B cell (primary cell): ENCODE results near the gene VPS13A. TPM values are rescaled to one million over a fixed set of nuclear protein-coding genes. Genes with fewer than 3 reads are reported as not detected.

Experiments used
- ATAC-seq: fragments of 200-7000 bp; cut with Tn5 transposase; one replicate; pipeline ENCODE4 v1.10.0; 2021; ENCODE audit warnings: low read depth, mild to moderate bottlenecking, moderate number of reproducible peaks, moderate library complexity
- CTCF ChIA-PET: fragments of 350-600 bp; sonication (Branson Sonifier 250); formaldehyde crosslinking; loops from one replicate; lab custom pipeline; 2021; ENCODE audit warnings: antibody characterized with exemption, inconsistent platforms; lab: Charles Lee
- POLR2A ChIA-PET: fragments of 350-600 bp; sonication (Branson Sonifier 250); formaldehyde crosslinking; loops from one replicate; lab custom pipeline; 2021; ENCODE audit warnings: antibody characterized with exemption; lab: Charles Lee
- DNase-seq: peaks from one replicate; pipeline ENCODE4 v3.0.0; 2013
- H2AFZ ChIP-seq: 2 replicates; pipeline ENCODE4 v1.6.1; 2012; ENCODE audit warnings: mild to moderate bottlenecking, low read depth, low read length; ENCODE audit not compliant: insufficient read depth, poor library complexity, severe bottlenecking
- H3K27ac ChIP-seq, 2 donors: 1 replicate in 1 of 2; 2 replicates in 1 of 2; pipeline ENCODE4 v1.5.1; 2012 to 2013; ENCODE audit warnings: low read length in 2 of 2, mild to moderate bottlenecking in 2 of 2, moderate library complexity in 1 of 2
- H3K27me3 ChIP-seq, 4 experiments: fragments of 200-600 bp in 1 of 4; sonication (generic) in 1 of 4; replicated peaks in 1 of 4; 1 replicate in 2 of 4; 2 replicates in 2 of 4; pipeline versions ENCODE4 v1.6.1 to v1.7.0; 2013 to 2016; ENCODE audit warnings: low read length in 3 of 4, mild to moderate bottlenecking in 2 of 4, mixed read lengths in 1 of 4, moderate library complexity in 1 of 4; ENCODE audit not compliant: insufficient read depth in 4 of 4, control insufficient read depth in 3 of 4; ENCODE audit errors: control extremely low read depth in 1 of 4
- H3K36me3 ChIP-seq, 2 experiments: replicated peaks in 1 of 2; 1 replicate in 1 of 2; 2 replicates in 1 of 2; pipeline versions ENCODE4 v1.6.1 to v1.7.1; 2013; ENCODE audit warnings: low read length in 1 of 2; ENCODE audit not compliant: insufficient read depth in 2 of 2, control insufficient read depth in 1 of 2; ENCODE audit errors: control extremely low read depth in 1 of 2, extremely low read depth in 1 of 2
- H3K4me1 ChIP-seq, 2 donors: fragments of 200-600 bp in 1 of 2; sonication (generic) in 1 of 2; 1 replicate in 1 of 2; 2 replicates in 1 of 2; pipeline versions ENCODE4 v1.5.1 to v1.6.1; 2013 to 2017; ENCODE audit warnings: low read length in 2 of 2; ENCODE audit not compliant: control insufficient read depth in 2 of 2, insufficient read depth in 2 of 2
- H3K4me2 ChIP-seq: replicated peaks from 2 replicates; pipeline ENCODE3; 2012; ENCODE audit warnings: mild to moderate bottlenecking, low read depth, low read length; ENCODE audit not compliant: poor library complexity, severe bottlenecking
- H3K4me3 ChIP-seq, 5 experiments: fragments of 200-600 bp in 1 of 5; sonication (generic) in 1 of 5; 1 replicate in 3 of 5; 2 replicates in 2 of 5; pipeline versions ENCODE4 v1.5.1 to v1.7.0; 2011 to 2016; ENCODE audit warnings: low read length in 4 of 5, mild to moderate bottlenecking in 4 of 5, low read depth in 2 of 5, control low read depth in 1 of 5, moderate library complexity in 1 of 5; ENCODE audit not compliant: insufficient read depth in 1 of 5; ENCODE audit errors: control extremely low read depth in 1 of 5, extremely low read depth in 1 of 5
- H3K79me2 ChIP-seq: fragments of 200-600 bp; sonication (generic); one replicate; pipeline ENCODE4 v1.6.0; 2016; ENCODE audit warnings: low read length; ENCODE audit not compliant: control insufficient read depth, insufficient read depth
- H3K9ac ChIP-seq: fragments of 200-600 bp; sonication (generic); 2 replicates; pipeline ENCODE4 v1.6.1; 2017; ENCODE audit warnings: mild to moderate bottlenecking, low read length, moderate library complexity
- H3K9me3 ChIP-seq, 3 donors: one replicate each; pipeline versions ENCODE4 v1.6.1 to v1.7.1; 2013; ENCODE audit warnings: low read length in 2 of 3; ENCODE audit not compliant: control insufficient read depth in 2 of 3, insufficient read depth in 1 of 3; ENCODE audit errors: control extremely low read depth in 1 of 3
- H4K20me1 ChIP-seq: 2 replicates; pipeline ENCODE4 v1.6.0; 2012; ENCODE audit warnings: mild to moderate bottlenecking, low read length; ENCODE audit not compliant: insufficient read depth, control insufficient read depth, poor library complexity, severe bottlenecking
- H3K27ac Mint-ChIP-seq: one replicate; pipeline ENCODE4 v1.8.0; 2021; ENCODE audit warnings: mixed read lengths
- H3K27me3 Mint-ChIP-seq: one replicate; pipeline ENCODE4 v1.8.0; 2021; ENCODE audit warnings: mixed read lengths
- H3K4me1 Mint-ChIP-seq: one replicate; pipeline ENCODE4 v1.8.0; 2021; ENCODE audit warnings: mixed read lengths
- H3K4me3 Mint-ChIP-seq: one replicate; pipeline ENCODE4 v1.8.0; 2021; ENCODE audit warnings: mixed read lengths
- H3K9me3 Mint-ChIP-seq: one replicate; pipeline ENCODE4 v1.8.0; 2022; ENCODE audit warnings: mixed read lengths; ENCODE audit not compliant: insufficient read depth
- CTCF ChIP-seq: fragments of 200-600 bp; IDR thresholded peaks from one replicate; pipeline ENCODE4 v1.8.0; 2022; ENCODE audit warnings: antibody characterized with exemption, mild to moderate bottlenecking
- EZH2 ChIP-seq: IDR thresholded peaks from 2 replicates; pipeline ENCODE4 v1.6.1; 2012; ENCODE audit warnings: borderline replicate concordance, low read depth, mild to moderate bottlenecking, moderate library complexity, low read length; ENCODE audit not compliant: insufficient read depth, poor library complexity, severe bottlenecking
- WGBS: methylation state at CpG from one replicate; pipeline ENCODE4 v1.1.5; 2013; ENCODE audit warnings: missing lambda C conversion rate; ENCODE audit not compliant: insufficient coverage; 5-methylcytosine and 5-hydroxymethylcytosine counted together
- intact Hi-C: fragments of 100-400 bp; cut with micrococcal nuclease; formaldehyde crosslinking; loops from one replicate; pipeline ENCODE4 v1.10.0; 2022
- polyA plus RNA-seq: library from polyadenylated mRNA; depleted of rRNA; stranded (reverse); fragments of >200 nt; gene quantifications from 2 replicates; pipeline ENCODE4 v1.2.3, GENCODE V29; 2012
- total RNA-seq, 2 donors: library from RNA; stranded (reverse); fragments of 120-200 nt in 1 of 2; gene quantifications; 1 replicate in 1 of 2; 2 replicates in 1 of 2; pipeline versions ENCODE4 v1.2.3 to v1.2.4, GENCODE V29; 2013 to 2022

VPS13A gene
- total and polyA plus RNA-seq, 2 donors (not counting 1 experiment from before 2014, with no cell fraction given): 6.5 to 57.8 TPM

- Histone ChIP-seq H3K79me2 (no peaks in the 10 kb centered on the region), H3K9ac (no peak overlapping the region), H2AFZ (no peak overlapping the region), H3K36me3 (no peaks in the 10 kb centered on the region), H3K4me3 (no peak overlapping the region), H3K4me2 (no peak overlapping the region), H4K20me1 (no peaks in the 10 kb centered on the region), H3K4me1 (peaks cover 0 to 4% of the 10 kb centered on the region in 2 donors), H3K27me3 (peaks cover 0 to 6% (median 0%) of the 10 kb centered on the region in 4 experiments), H3K9me3 (no peaks in the 10 kb centered on the region), H3K27ac (no peak overlapping the region)
- Mint-ChIP-seq H3K27ac (no peak overlapping the region), H3K27me3 (peaks cover 6% of the 10 kb centered on the region), H3K4me3 (no peak overlapping the region), H3K4me1 (peaks cover 10% of the 10 kb centered on the region), H3K9me3 (no peaks in the 10 kb centered on the region)
- ChIA-PET CTCF (interaction anchor here (0.6 to 5.6 kb wide), 27 partner anchors 8 to 912 kb away, joined by 3 to 54 read pairs (median 4); no protein-coding TSS in a partner anchor), POLR2A (no interaction called here)
- intact Hi-C loops: loop anchor here (1.0 to 10.0 kb wide), 4 partner anchors 290 to 755 kb away; no protein-coding TSS in a partner anchor
- ATAC-seq (peak; percentile 80), DNase-seq (peak; percentile 77)
- 17% methylated on average over 3 of the region's 10 CpGs for WGBS
- peak; percentile 94 for TF ChIP-seq CTCF
- TF ChIP-seq EZH2: no peak
These were observed 279.6 kb downstream of the VPS13A start for GRCh38 chr9:77456829-77457437.

- Histone ChIP-seq H3K4me1 (peaks cover 0 to 4% of the 10 kb centered on the region in 2 donors), H3K4me3 (no peak overlapping the region), H3K79me2 (no peaks in the 10 kb centered on the region), H3K4me2 (no peak overlapping the region), H3K9me3 (no peaks in the 10 kb centered on the region), H3K9ac (no peak overlapping the region), H3K27me3 (peaks cover 0 to 6% (median 0%) of the 10 kb centered on the region in 4 experiments), H3K27ac (no peak overlapping the region), H2AFZ (peak overlapping the region; percentile 46), H3K36me3 (no peaks in the 10 kb centered on the region), H4K20me1 (no peaks in the 10 kb centered on the region)
- DNase-seq: peak; percentile 70
- Mint-ChIP-seq H3K27me3 (peaks cover 6% of the 10 kb centered on the region), H3K9me3 (no peaks in the 10 kb centered on the region), H3K27ac (no peak overlapping the region), H3K4me3 (no peak overlapping the region), H3K4me1 (peaks cover 10% of the 10 kb centered on the region)
- POLR2A ChIA-PET: no interaction called here
- 83% methylated on average over 6 of the region's 15 CpGs for WGBS
- CTCF ChIA-PET: interaction anchor here (0.6 to 5.6 kb wide), 16 partner anchors 10 to 911 kb away, joined by 3 to 54 read pairs (median 6); no protein-coding TSS in a partner anchor
- TF ChIP-seq CTCF: peak; percentile 85
- TF ChIP-seq EZH2: no peak
- intact Hi-C loops: loop anchor here (1.0 to 10.0 kb wide), 4 partner anchors 291 to 754 kb away; no protein-coding TSS in a partner anchor
- peak; percentile 68 for ATAC-seq
These were observed 280.7 kb downstream of the VPS13A start for GRCh38 chr9:77457916-77458592.
